Activated CD4-positive, alpha-beta memory T cell treated with anti-CD3 and anti-CD28 coated beads, Interleukin-2, amount 10 ng/mL, durations not matched to agents 7 days and 5 days (primary cell): Measurements from ENCODE around the gene POLR2E. TPM values are rescaled to one million over a fixed set of nuclear protein-coding genes. Genes with fewer than 3 reads are reported as not detected.

ENCODE experiments used
- CTCF ChIA-PET: fragments of 350-600 bp; sonication (Branson Sonifier 250); formaldehyde crosslinking; loops from one replicate; lab custom pipeline; 2021; ENCODE audit warnings: antibody characterized with exemption, inconsistent platforms; lab: Charles Lee
- POLR2A ChIA-PET: fragments of 350-600 bp; sonication (Branson Sonifier 250); formaldehyde crosslinking; loops from one replicate; lab custom pipeline; 2021; ENCODE audit warnings: antibody characterized with exemption; lab: Charles Lee
- DNase-seq: peaks from one replicate; pipeline ENCODE4 v3.0.0-alpha.2; 2020
- H3K27ac Mint-ChIP-seq: one replicate; pipeline ENCODE4 v1.8.0; 2021; ENCODE audit warnings: mild to moderate bottlenecking, mixed read lengths
- H3K27me3 Mint-ChIP-seq: one replicate; pipeline ENCODE4 v1.8.0; 2021; ENCODE audit warnings: mixed read lengths
- H3K36me3 Mint-ChIP-seq: one replicate; pipeline ENCODE4 v1.8.0; 2021; ENCODE audit warnings: low read depth, mixed read lengths
- H3K4me1 Mint-ChIP-seq: one replicate; pipeline ENCODE4 v1.8.0; 2021; ENCODE audit warnings: mixed read lengths
- H3K4me3 Mint-ChIP-seq: one replicate; pipeline ENCODE4 v1.8.0; 2021; ENCODE audit warnings: mild to moderate bottlenecking, mixed read lengths
- H3K9me3 Mint-ChIP-seq: one replicate; pipeline ENCODE4 v1.8.0; 2021; ENCODE audit warnings: mixed read lengths
- total RNA-seq, 2 experiments: library from RNA; stranded (reverse); gene quantifications; one replicate each; pipeline ENCODE4 v1.2.3, GENCODE V29; 2021

Gene POLR2E
- total RNA-seq: 100 to 1,000 TPM; 116 to 120 TPM

DNA sequence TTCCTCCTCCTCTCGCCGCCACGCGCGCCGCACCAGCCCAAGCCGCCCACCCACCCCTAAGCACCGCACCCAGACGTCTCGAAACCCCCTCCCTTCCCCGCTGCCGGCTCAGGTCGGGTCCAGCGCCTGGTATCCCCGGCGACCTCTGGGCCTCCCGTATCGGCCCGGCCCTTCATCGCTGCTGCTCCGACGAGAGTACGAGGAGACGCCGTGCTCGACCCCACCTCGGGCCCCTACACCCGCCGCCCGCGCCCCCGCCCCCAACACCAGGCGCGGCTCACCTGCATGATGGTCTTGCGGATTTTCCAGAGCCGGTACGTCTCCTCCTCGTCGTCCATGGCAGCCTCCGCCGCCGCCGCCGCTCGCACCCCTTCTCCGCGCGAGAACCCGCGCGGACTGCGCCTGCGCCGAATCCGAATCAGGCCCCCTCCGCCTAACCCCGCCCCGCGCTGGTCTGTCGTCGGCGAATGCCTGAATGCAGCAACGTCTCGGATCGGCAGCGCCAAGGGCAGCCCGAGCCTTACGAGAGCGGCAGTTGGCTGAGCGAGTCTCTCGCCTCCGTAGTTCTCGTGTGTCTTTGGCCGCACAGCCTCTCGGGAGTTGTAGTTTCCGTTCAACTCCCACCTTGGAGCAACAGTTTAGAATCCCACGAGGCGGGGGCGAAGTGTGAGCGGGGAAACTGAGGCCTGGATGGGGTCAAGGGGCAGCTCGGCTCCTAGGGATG lies at the start of gene POLR2E:
POLR2E (minus strand) TSS at position 398 of the 724 bp plus-strand sequence; CDS start at position 338, 60 bp downstream.
- peak; percentile 98 for DNase-seq
- peak within 1 kb of the TSS; percentile 92 for H3K27ac Mint-ChIP-seq
- H3K9me3 Mint-ChIP-seq: peaks cover 12% of the 10 kb centered on the region
- peaks cover 40% of the 10 kb centered on the region for H3K36me3 Mint-ChIP-seq
- CTCF ChIA-PET: interaction anchor here (1.0 to 1.5 kb wide), 2 partner anchors 18 to 30 kb away, joined by 3 to 6 read pairs; no protein-coding TSS in a partner anchor
- peaks cover 62% of the 10 kb centered on the region for H3K4me1 Mint-ChIP-seq
- POLR2A ChIA-PET: interaction anchor here (1.0 to 8.8 kb wide), 7 partner anchors 11 to 98 kb away, joined by 3 to 109 read pairs (median 4); partner anchors contain the start of gene ARHGAP45
- H3K4me3 Mint-ChIP-seq: peak within 1 kb of the TSS; percentile 90
- no peaks in the 10 kb centered on the region for H3K27me3 Mint-ChIP-seq

DNA sequence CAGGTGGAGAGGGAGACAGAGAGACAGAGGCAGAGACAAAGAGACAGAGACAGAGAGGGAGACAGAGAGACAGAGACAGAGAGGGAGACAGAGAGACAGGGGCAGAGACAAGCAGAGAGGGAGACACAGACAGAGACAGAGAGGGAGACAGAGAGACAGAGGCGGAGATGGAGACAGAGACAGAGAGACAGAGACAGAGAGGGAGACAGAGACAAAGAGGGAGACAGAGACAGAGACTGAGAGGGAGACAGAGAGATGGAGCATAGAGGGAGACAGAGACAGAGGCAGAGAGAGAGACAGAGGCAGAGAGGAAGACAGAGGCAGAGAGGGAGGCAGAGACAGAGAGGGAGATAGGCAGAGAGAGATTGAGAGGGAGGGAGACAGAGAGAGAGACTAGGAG lies 49.6 kb upstream of the POLR2E start:
- POLR2A ChIA-PET: no interaction called here
- no peak for DNase-seq
- H3K4me1 Mint-ChIP-seq: peaks cover 7% of the 10 kb centered on the region
- CTCF ChIA-PET: no interaction called here
- peaks cover 35% of the 10 kb centered on the region for H3K36me3 Mint-ChIP-seq
- H3K9me3 Mint-ChIP-seq: peaks cover 8% of the 10 kb centered on the region
- no peak overlapping the region for H3K4me3 Mint-ChIP-seq
- H3K27ac Mint-ChIP-seq: no peak overlapping the region
- H3K27me3 Mint-ChIP-seq: no peaks in the 10 kb centered on the region

DNA sequence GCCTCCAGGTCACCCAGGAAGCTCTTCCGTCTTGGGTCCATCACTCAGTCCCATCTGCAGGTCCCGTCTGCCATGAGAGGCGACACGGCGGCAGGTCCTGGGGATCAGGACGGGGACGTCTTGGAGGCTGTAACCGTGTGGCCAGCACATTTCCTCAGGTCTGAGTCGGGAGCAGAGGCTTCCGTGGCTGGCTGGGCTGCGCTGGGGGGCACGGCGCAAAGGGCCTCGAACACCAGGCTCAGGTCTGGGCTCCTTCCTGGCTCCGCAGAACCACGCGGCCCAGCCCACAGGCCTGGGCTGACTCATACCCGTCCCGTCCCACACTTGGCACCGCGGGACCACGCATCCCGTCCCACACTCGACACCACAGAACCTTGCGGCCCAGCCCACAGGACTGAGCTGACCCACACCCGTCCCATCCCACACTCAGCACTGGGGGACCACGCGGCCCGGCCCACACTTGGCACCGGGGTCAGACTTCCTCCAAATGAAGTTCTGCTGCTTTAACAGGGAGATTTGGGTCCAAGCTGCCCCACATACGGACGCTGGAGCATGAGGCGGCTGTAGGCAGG lies 48.7 kb upstream of the POLR2E start:
- CTCF ChIA-PET: no interaction called here
- peaks cover 38% of the 10 kb centered on the region for H3K36me3 Mint-ChIP-seq
- H3K27me3 Mint-ChIP-seq: no peaks in the 10 kb centered on the region
- no peak overlapping the region for H3K4me3 Mint-ChIP-seq
- no peak overlapping the region for H3K27ac Mint-ChIP-seq
- POLR2A ChIA-PET: no interaction called here
- DNase-seq: no peak
- peaks cover 8% of the 10 kb centered on the region for H3K9me3 Mint-ChIP-seq
- peaks cover 6% of the 10 kb centered on the region for H3K4me1 Mint-ChIP-seq

DNA sequence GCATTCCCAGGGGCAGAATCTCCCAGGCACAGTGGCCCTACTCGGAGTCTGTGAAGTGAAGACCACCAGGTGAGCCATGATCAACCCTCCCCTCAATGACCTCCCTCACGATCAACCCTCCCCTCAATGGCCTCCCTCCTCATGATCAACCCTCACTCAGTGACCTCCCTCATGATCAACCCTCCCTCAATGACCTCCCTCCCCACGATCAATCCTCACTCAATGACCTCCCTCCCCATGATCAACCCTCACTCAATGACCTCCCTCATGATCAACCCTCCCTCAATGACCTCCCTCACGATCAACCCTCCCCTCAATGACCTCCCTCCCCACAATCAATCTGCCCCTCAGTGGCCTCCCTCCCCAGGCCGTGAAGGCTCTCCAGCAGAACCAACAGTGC lies 46.8 kb upstream of the POLR2E start:
- Mint-ChIP-seq H3K4me1 (peaks cover 6% of the 10 kb centered on the region), H3K27ac (no peak overlapping the region), H3K9me3 (peaks cover 8% of the 10 kb centered on the region), H3K4me3 (no peak overlapping the region), H3K36me3 (peaks cover 39% of the 10 kb centered on the region), H3K27me3 (no peaks in the 10 kb centered on the region)
- no peak for DNase-seq
- ChIA-PET CTCF (no interaction called here), POLR2A (no interaction called here)

DNA sequence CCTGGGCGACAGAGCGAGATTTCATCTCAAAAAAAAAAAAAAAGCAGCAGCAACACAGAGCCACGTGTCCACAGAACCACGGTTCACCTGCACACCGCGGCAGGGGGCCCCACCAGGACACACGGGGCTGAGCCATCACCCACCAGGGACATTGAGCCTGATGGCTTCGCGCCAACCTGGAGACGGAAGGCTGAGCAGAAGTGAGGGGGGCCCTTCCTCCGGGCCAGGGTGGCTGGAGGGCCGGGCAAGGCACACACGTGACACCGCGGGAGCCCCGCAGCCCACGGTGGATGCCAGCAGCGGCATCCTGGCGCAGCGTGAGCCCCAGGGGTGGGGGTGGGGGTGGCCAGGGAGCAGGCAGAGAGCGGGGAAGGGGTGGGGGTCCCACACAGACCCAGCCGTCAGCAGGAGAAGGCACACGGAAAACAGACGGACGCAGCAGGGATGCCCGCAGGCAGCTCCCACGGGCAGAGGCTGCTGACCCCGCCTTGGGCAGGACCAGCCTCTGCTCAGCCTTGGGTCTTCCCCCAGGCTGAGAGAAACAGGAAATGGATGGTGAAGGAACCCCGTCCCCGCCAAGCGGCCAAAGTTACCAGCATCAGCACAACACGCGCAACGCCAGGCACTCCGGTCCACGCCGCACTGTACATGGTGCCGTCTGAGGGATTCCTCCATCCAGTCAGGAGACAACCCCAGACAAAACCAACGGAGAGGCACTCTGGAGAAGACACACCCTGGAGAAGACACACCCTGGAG lies 45.3 kb upstream of the POLR2E start:
- POLR2A ChIA-PET: interaction anchor here (0.9 kb wide), 1 partner anchor 10 kb away, joined by 4 read pairs; no protein-coding TSS in a partner anchor
- Mint-ChIP-seq H3K4me1 (peaks cover 9% of the 10 kb centered on the region), H3K27me3 (no peaks in the 10 kb centered on the region), H3K36me3 (peaks cover 35% of the 10 kb centered on the region), H3K4me3 (no peak overlapping the region), H3K9me3 (peaks cover 8% of the 10 kb centered on the region), H3K27ac (no peak overlapping the region)
- CTCF ChIA-PET: no interaction called here
- no peak for DNase-seq

DNA sequence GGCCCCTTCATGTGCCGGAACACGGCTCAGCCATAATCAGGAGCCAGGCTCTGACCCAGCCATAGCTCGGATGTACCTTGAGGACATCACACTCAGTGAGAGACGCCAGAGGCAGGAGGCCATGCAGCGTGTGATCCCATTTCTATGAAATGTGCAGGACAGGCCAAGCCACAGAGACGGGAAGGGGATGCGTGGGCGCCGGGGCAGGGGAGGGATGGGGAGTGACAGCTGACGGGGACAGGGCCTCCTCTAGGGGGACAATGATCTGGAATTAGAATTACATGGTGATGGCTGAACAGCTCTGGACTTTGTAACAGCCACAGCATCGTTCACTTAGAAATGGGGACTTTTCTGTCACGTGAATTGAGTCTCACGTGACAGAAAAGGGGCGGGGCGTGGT lies 44.0 kb upstream of the POLR2E start:
- ChIA-PET CTCF (no interaction called here), POLR2A (interaction anchor here (0.9 kb wide), 1 partner anchor 15 kb away, joined by 3 read pairs; no protein-coding TSS in a partner anchor)
- H3K27me3 Mint-ChIP-seq: no peaks in the 10 kb centered on the region
- H3K4me3 Mint-ChIP-seq: no peak overlapping the region
- DNase-seq: no peak
- peaks cover 7% of the 10 kb centered on the region for H3K4me1 Mint-ChIP-seq
- peaks cover 26% of the 10 kb centered on the region for H3K36me3 Mint-ChIP-seq
- no peak overlapping the region for H3K27ac Mint-ChIP-seq
- H3K9me3 Mint-ChIP-seq: peaks cover 8% of the 10 kb centered on the region

DNA sequence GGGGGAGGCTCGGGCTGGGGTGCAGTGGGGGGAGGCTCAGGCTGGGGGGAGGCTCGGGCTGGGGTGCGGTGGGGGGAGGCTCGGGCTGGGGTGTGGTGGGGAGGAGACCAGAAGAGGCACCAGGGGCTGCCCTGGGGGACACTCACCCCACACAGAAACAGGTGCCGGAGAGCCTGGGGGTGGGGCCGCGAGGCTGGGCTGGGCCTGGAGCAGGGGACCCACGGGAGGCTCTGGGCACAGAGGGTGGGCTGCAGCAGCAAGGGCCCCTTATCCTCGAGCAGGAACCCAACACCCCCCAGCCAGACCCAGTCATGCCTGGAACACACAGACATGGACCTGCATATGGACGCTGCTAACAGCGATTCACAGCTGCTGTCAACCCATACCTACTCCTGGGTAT lies 42.9 kb upstream of the POLR2E start:
- ChIA-PET POLR2A (no interaction called here), CTCF (no interaction called here)
- peaks cover 6% of the 10 kb centered on the region for H3K9me3 Mint-ChIP-seq
- no peak for DNase-seq
- H3K4me1 Mint-ChIP-seq: peaks cover 13% of the 10 kb centered on the region
- H3K27ac Mint-ChIP-seq: no peak overlapping the region
- peaks cover 20% of the 10 kb centered on the region for H3K36me3 Mint-ChIP-seq
- H3K4me3 Mint-ChIP-seq: no peak overlapping the region
- no peaks in the 10 kb centered on the region for H3K27me3 Mint-ChIP-seq

DNA sequence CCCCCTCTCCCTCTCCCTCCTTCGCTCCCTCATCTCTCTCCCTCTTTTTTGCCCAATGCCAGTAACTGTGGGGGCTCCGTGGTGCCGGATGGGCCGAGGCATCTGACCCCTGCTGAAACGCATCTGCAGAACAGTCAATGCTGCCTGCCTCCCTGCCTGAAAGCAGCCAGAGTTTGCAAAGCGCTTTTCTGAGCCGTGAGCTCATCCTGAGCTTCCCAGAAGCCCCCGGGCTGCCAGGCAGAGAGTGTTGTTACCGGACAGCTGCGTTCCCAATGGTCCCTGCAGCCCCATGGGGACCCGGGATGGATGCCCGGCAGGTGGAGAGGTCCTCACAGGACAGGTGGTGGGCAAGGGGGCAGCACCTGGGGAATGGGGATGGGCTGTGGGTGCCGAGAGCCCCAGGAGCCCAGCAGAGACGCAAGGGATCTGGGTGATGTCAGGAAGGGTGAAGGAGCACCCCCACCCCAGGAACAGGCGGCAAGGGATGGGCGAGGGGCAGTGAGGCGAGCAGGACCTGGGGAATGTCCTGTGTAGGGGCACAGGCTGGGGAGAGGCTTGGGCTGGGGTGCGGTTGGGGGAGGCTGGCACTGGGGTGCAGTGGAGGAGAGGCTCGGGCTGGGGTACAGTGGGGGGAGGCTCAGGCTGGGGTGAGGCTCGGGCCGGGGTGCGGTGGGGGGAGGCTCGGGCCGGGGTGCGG lies 41.6 kb upstream of the POLR2E start:
- peaks cover 17% of the 10 kb centered on the region for H3K4me1 Mint-ChIP-seq
- peak overlapping the region; percentile 54 for H3K27ac Mint-ChIP-seq
- H3K27me3 Mint-ChIP-seq: no peaks in the 10 kb centered on the region
- ChIA-PET POLR2A (no interaction called here), CTCF (no interaction called here)
- no peak for DNase-seq
- no peaks in the 10 kb centered on the region for H3K9me3 Mint-ChIP-seq
- H3K4me3 Mint-ChIP-seq: no peak overlapping the region
- peaks cover 11% of the 10 kb centered on the region for H3K36me3 Mint-ChIP-seq

DNA sequence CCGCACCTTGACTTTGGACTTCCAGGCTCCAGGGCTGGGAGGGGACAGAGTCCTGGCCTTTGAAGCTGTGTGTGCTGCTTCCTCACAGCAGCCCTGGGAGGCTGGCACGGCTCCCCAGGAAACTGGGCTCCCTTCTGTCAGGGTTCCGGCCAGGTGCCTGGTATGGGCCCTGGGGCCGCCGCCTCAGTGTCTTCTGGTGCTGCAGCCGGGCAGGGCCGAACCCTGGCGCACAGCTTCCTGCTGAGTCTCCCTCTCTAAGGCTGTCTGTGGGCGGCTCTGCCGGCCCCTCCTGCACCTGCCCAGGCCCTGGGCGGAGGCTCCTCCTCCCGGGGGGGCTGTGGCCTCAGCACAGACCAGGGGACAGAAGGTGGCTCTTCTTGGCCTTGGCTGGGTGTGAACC lies 41.0 kb upstream of the POLR2E start:
- no peaks in the 10 kb centered on the region for H3K9me3 Mint-ChIP-seq
- DNase-seq: no peak
- H3K4me3 Mint-ChIP-seq: no peak overlapping the region
- H3K27ac Mint-ChIP-seq: no peak overlapping the region
- peaks cover 17% of the 10 kb centered on the region for H3K4me1 Mint-ChIP-seq
- H3K36me3 Mint-ChIP-seq: peaks cover 11% of the 10 kb centered on the region
- no peaks in the 10 kb centered on the region for H3K27me3 Mint-ChIP-seq
- ChIA-PET CTCF (interaction anchor here (0.6 kb wide), 1 partner anchor 11 kb away, joined by 3 read pairs; no protein-coding TSS in a partner anchor), POLR2A (no interaction called here)

DNA sequence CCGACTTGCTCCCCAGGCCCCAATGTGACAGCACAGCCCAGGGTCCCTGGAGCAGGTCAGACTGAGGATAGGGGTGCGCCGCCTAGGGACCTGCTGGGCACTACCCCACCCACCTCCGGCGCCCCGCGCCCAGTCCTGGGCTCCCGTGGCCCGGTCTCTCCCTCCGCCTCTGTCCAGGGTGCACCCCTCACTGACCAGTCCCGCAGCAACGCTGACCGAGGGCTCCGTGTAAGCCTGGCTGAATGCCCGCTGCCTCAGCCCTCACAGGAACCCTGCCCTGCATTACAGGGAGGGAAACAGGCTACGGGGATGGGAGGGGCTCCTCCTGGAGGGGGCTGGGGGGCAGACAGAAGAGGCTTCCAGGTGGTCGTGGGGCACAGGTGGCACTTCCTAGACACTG lies 40.3 kb upstream of the POLR2E start:
- Mint-ChIP-seq H3K27ac (no peak overlapping the region), H3K4me1 (peaks cover 23% of the 10 kb centered on the region), H3K36me3 (peaks cover 11% of the 10 kb centered on the region), H3K9me3 (no peaks in the 10 kb centered on the region), H3K4me3 (no peak overlapping the region), H3K27me3 (no peaks in the 10 kb centered on the region)
- ChIA-PET POLR2A (interaction anchor here (2.2 kb wide), 1 partner anchor 338 kb away, joined by 5 read pairs; the partner anchor contains the start of gene PTBP1), CTCF (interaction anchor here (1.0 kb wide), 1 partner anchor 22 kb away, joined by 3 read pairs; no protein-coding TSS in a partner anchor)
- DNase-seq: no peak

DNA sequence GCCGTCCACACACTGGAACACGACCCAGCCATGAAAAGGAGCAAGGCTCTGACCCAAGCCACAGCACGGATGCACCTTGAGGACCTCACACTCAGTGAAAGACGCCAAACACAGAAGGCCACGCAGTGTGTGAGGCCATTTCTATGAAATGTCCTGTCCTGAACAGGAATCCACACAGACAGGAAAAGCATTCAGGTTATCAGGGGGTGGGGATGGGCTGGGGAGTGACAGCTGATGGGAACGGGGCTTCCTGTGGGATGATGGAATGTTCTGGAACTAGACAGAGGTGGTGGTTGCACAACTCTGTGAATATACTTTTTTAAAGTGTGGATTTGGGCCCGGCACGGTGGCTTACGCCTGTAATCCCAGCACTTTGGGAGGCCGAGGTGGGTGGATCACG lies 39.3 kb upstream of the POLR2E start:
- H3K27ac Mint-ChIP-seq: peak overlapping the region; percentile 92
- no peaks in the 10 kb centered on the region for H3K9me3 Mint-ChIP-seq
- H3K27me3 Mint-ChIP-seq: no peaks in the 10 kb centered on the region
- DNase-seq: no peak
- H3K36me3 Mint-ChIP-seq: peaks cover 6% of the 10 kb centered on the region
- peaks cover 33% of the 10 kb centered on the region for H3K4me1 Mint-ChIP-seq
- no peak overlapping the region for H3K4me3 Mint-ChIP-seq
- CTCF ChIA-PET: interaction anchor here (0.9 to 1.1 kb wide), 4 partner anchors 21 to 79 kb away, joined by 3 to 8 read pairs (median 4); no protein-coding TSS in a partner anchor
- POLR2A ChIA-PET: interaction anchor here (0.6 to 2.2 kb wide), 3 partner anchors 12 to 337 kb away, joined by 3 to 5 read pairs (median 4); partner anchors contain the start of gene PTBP1

DNA sequence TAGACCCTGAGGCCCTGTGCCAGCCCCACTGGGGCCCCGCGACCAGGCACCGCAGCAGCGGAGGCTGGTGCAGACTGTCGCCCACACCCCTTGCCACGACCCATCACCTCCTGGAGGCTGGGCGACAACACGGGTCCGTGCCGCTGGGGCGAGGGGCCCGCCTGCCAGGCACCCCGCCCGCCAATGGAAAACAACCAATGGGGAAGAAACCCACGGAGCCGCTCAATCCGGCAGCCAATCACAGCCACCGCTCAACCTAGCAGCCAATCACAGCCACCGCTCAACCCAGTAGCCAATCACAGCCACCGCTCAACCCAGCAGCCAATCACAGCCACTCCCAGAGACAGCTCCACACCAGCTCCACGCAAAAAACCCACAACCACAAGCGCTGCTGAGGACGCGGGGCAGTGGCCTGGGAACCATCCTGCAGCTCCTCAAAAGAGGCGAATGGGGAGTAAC lies 38.3 kb upstream of the POLR2E start:
- ChIA-PET CTCF (interaction anchor here (0.6 to 1.1 kb wide), 7 partner anchors 20 to 361 kb away, joined by 3 to 8 read pairs (median 4); no protein-coding TSS in a partner anchor), POLR2A (interaction anchor here (0.7 to 2.2 kb wide), 9 partner anchors 13 to 336 kb away, joined by 3 to 5 read pairs (median 4); partner anchors contain the start of genes ARHGAP45, CIRBP, PTBP1 and SBNO2)
- Mint-ChIP-seq H3K36me3 (peaks cover 8% of the 10 kb centered on the region), H3K9me3 (no peaks in the 10 kb centered on the region), H3K27ac (peak overlapping the region; percentile 92), H3K4me3 (peak overlapping the region; percentile 70), H3K27me3 (no peaks in the 10 kb centered on the region), H3K4me1 (peaks cover 38% of the 10 kb centered on the region)
- peak; percentile 87 for DNase-seq
